GM08714 (cell line): ENCODE results near the gene MAP3K9.
"Not testable (repeated sequence)": the region's sequence is repeated elsewhere in the genome, so short reads cannot be mapped to it uniquely, and the experiment has no call there.

Experiments used
- H3K4me3 ChIP-seq: fragments of 200-500 bp; sonication (Bioruptor generic); 2 replicates; pipeline ENCODE4 v1.5.1; 2014; ENCODE audit warnings: mild to moderate bottlenecking, low read length, inconsistent platforms
- ZNF274 ChIP-seq: IDR thresholded peaks from 2 replicates; pipeline ENCODE4 v1.6.1; 2012; ENCODE audit warnings: mild to moderate bottlenecking, low read depth, low read length

Gene MAP3K9

DNA sequence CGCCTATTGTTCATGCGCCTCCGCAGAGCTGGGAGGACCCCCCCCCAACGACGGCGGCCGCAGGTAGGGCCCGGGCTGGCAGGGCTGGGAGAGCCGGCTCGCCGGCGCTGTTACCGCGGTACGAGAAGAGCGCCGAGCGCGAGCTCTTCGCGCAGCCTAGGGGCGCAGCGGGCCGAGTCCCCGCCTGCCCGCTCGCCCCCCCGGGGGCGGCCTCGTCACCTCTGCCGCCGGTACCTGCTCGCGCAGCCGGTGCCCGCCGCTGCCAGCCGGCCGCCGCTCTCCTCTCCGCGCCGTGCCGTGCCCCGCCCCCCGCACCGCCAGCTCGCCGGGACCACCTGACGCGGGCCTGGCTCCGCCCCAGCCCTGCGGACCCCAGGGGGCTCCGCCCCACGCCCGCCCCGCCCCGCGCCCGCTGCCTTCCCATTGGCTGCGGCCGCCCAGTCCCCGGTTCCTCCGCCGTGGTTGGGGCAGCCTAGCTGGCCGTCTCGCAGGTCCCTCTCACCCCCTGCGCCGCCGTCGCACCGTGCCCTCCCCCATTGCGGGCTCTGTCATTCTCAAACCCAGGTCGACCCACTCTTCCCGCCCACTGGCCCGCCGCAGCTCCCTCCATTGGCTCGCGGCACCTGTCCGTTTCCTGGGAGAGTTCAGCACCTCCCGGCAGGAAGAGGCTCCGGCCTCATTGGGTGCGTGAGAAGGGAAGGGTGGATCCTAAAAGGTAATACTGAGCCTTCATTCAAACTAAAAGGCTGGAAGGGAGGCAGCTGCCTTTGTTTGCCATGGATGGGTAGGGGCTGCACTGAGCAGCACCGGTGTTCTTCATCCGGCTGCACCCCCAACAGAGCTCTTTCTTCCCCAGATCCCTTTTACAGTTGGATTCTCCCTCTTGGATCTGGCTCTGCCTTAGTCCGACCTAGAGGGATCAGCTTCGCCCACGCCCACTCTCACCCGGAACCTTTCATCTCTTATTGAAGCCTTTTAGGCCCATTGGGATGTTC is at the start of gene MAP3K9:
Gene MAP3K9 (minus strand): TSS at position 289 of the 995 bp plus-strand sequence. CDS start 342 bp downstream, outside the sequence.
- TF ChIP-seq ZNF274 = no peak
- peak within 1 kb of the TSS; percentile 91 for H3K4me3 ChIP-seq

DNA sequence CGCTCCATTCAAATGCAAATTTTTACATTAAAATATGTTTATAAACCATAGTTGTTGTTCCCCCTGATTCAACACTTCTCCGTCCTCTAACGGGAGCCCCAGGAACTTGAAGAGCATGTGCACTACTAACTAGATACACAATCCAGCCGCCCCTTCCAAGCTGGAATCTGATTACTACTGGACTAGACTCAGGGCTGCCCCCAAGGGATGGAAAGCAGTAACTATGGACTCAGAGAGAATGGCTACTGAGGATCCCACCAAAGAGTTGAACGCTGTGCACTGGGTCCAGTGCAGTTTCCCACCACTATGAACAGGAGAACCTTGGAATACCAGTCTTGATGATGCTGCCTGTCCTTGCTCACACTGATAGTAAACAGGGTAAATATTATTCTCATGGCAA is 49.3 kb upstream of the MAP3K9 start:
- no peak for TF ChIP-seq ZNF274
- H3K4me3 ChIP-seq = no peak overlapping the region

DNA sequence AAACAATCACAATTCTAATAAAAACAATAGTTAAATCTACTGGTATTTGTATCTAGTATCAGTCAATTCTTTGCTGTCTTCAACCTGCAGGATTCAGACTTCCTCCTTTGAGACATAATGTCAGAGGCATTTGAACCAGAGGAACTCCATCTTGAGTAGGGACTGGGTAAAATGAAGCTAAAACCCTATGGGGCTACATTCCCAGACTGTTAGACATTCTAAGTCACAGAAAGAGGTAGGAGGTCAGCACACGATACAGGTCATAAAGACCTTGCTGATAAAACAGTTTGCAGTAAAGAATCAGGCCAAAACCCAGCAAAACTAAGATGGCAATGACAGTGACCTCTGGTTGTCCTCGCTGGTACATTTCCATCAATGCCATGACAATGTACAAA is 48.2 kb upstream of the MAP3K9 start:
- no peak for TF ChIP-seq ZNF274
- H3K4me3 ChIP-seq = no peak overlapping the region

- TF ChIP-seq ZNF274 = no peak
These were observed 47.7 kb upstream of the MAP3K9 start for GRCh38 chr14:70856851-70857495.

GRCh38 chr14:70855486-70855885 is 46.2 kb upstream of the MAP3K9 start:
- no peak overlapping the region for H3K4me3 ChIP-seq
- TF ChIP-seq ZNF274 = no peak

More at GRCh38 chr14:70856851-70857495, 47.7 kb upstream of the MAP3K9 start:
- H3K4me3 ChIP-seq = no peak overlapping the region

DNA sequence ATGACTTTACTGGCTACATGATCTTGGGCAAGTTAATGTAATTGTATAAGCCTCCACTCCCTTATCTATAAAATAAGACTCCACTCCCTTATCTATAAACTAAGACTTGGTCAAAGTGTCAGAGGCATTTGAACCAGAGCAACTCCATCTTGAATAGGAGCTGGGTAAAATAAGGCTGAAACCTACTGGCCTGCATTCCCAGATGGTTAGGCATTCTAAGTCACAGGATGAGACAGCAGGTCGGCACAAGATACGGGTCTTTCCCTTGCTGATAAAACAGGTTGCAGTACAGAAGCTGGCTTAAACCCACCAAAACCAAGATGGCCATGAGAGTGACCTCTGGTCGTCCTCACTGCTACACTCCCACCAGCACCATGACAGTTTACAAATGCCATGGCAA is 44.3 kb upstream of the MAP3K9 start:
- not testable (repeated sequence) for H3K4me3 ChIP-seq

DNA sequence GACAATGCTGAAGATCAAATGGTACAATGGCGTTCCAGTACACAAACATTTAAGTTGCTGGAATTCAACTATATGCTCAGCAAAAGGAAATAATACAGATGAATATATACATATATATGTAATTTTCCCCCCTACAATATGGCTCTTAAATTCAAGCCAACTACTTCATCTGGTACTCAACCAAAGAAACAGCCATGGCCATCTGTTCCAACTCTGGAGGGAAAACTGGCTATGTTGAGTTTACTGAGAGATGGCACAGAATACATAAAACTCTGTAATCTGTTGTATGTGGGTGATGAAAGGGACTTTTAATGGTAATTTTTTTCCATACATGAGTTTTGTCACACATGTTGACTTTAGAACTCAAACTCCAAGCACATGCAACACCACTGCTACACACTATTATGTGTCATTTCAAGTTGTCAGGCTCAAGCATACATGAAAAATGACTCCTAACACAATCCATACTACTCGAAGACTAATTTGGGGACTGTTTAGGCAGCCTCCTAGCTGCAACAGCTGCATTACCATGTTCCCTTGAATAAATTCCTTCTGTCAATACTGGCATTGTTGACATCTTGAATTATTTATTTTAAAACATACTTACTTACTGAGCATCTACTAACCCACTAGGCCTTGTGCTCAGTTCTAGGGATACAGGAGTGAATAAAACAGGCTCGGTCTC is 38.2 kb upstream of the MAP3K9 start:
- H3K4me3 ChIP-seq = no peak overlapping the region
- TF ChIP-seq ZNF274 = no peak

DNA sequence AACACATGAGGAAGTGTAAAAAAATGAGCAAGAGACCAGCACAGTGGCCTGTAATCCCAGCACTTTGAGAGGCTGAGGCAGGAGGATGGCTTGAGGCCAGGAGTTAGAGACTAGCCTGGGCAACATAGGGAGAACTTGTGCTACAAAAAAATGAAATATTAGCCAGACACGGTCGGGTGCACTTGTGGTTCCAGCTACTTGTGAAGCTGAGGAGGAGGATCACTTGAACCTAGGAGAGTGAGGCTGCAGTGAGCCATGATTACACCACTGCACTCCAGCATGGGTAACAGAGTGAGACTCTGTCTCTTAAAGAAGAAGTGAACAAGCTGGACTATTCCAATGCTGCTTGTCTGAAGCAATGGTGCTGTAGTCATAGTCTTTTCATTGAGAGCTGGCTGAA is 36.3 kb upstream of the MAP3K9 start:
- no peak for TF ChIP-seq ZNF274
- H3K4me3 ChIP-seq = no peak overlapping the region

DNA sequence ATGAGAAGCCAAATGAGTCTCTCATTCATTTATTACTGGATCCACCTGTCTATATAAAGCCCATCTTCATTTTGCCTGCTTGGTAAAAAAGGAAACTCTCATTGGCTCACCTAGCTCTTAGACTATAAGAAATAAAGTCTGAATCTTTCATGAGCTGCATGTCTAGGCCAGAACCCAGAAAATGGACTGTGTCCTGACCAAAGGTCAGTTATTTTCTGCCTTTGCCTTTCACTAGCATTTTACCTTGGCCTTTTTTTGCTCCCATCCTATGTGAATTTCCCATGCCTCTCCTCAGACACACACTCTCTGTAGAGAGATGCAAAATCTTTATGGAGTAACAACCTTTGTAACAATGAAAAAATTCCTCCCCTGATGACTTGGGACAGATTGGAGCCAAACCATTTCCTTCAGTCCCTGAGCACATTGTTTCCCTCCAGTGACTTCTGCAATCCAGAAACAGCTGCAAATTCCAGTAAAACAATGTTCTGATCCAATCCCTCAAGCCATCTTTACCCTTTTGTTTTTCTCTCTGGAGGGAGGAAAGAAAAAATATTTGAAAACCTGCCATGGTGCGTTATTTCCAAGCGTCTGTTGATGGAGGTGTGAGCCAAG is 33.6 kb upstream of the MAP3K9 start:
- H3K4me3 ChIP-seq = no peak overlapping the region
- TF ChIP-seq ZNF274 = no peak

- no peak for TF ChIP-seq ZNF274
These were observed 28.8 kb upstream of the MAP3K9 start for GRCh38 chr14:70838076-70838475.

GRCh38 chr14:70836946-70837345 is 27.6 kb upstream of the MAP3K9 start:
- H3K4me3 ChIP-seq = no peak overlapping the region
- no peak for TF ChIP-seq ZNF274

More at GRCh38 chr14:70838076-70838475, 28.8 kb upstream of the MAP3K9 start:
- no peak overlapping the region for H3K4me3 ChIP-seq

DNA sequence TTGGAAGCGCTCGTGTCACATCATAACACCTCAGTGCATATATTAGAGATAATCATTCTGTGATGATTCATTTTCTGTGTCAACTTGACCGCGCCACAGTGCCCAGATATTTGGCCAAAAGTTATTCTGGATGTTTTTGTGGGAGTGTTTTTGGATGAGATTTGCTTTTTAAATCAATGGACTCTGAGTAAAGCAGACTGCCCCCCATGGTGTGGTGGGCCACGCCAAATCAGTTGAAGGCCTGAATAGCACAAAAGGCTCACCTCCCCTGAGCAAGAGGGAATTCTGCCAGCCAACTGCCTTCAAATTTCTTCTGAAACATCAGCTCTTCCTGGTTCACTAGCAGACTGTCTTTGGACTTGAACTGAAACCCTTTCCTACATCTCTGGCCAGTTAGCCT is 24.6 kb upstream of the MAP3K9 start:
- no peak overlapping the region for H3K4me3 ChIP-seq
- no peak for TF ChIP-seq ZNF274

DNA sequence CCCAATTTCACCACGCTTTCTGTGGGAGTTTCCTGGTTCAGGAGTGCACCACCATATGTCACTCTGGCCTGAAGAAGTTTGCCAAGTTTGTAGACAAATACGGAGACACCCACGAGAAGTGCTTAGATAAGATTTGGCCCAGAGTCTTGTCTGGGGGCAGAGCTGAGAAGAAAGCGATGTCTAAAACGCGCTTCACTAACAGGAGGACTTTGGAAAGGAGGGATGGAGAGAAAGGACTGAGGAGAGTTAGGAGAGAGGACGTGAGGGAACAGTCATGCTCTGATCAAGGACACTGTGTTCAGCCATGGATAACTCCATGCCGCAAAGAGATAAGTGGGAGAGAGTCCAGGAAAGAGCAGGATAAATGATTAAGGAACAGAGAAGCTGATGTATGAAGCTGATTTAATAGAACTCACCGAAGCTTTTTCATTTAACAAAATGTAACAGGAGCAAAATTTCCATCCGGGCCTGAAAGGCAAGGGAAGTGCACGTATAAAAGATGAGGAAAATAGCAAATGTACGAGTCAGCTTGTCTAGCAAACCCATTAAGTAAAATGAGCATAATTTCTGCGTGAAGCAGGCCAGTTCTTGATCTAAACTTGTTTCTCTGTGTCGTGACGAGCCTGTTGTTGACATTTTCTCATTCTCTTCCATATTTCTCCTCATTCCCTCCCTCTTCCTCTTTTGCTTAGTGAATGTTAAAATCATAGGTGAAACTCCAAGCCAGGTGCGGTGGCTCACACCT is 23.4 kb upstream of the MAP3K9 start:
- TF ChIP-seq ZNF274 = no peak

More for the DNA sequence above, 23.4 kb upstream of the MAP3K9 start:
- no peak overlapping the region for H3K4me3 ChIP-seq
